SK-N-SH treated with all-trans-retinoic acid at 6 μM for 48 hours (cell line): ENCODE data around the gene CHIC2.

Experiments
- ATAC-seq: fragments of 200-7000 bp; cut with Tn5 transposase; 3 replicates; pipeline ENCODE4 v1.9.1; 2020; ENCODE audit warnings: mild to moderate bottlenecking, moderate library complexity
- ARNTL ChIP-seq: fragments of 450-650 bp; formaldehyde crosslinking; IDR thresholded peaks from 2 replicates; pipeline ENCODE4 v1.5.0; 2020; ENCODE audit warnings: low read depth, mild to moderate bottlenecking, moderate library complexity, borderline replicate concordance
- BACH2 ChIP-seq: fragments of 250-450 bp; sonication (Bioruptor Pico); IDR thresholded peaks from 2 replicates; pipeline ENCODE4 v1.9.0; 2021; ENCODE audit warnings: mild to moderate bottlenecking, borderline replicate concordance
- CSDC2 ChIP-seq: fragments of 250-450 bp; sonication (Bioruptor Pico); IDR thresholded peaks from 2 replicates; pipeline ENCODE4 v1.5.0; 2020; ENCODE audit warnings: mild to moderate bottlenecking, moderate library complexity
- CSRNP3 ChIP-seq: fragments of 250-450 bp; sonication (Bioruptor Pico); IDR thresholded peaks from 2 replicates; pipeline ENCODE4 v1.5.1; 2021; ENCODE audit warnings: mild to moderate bottlenecking, moderate library complexity
- ESRRG ChIP-seq: fragments of 250-450 bp; sonication (Bioruptor Pico); IDR thresholded peaks from 2 replicates; pipeline ENCODE4 v1.6.1; 2021; ENCODE audit warnings: mild to moderate bottlenecking
- GLIS3 ChIP-seq: fragments of 250-450 bp; sonication (Bioruptor Pico); IDR thresholded peaks from 2 replicates; pipeline ENCODE4 v1.5.0; 2020; ENCODE audit warnings: mild to moderate bottlenecking, moderate library complexity
- ISL1 ChIP-seq: fragments of 250-450 bp; sonication (Bioruptor Pico); IDR thresholded peaks from 2 replicates; pipeline ENCODE4 v2.1.2; 2022; ENCODE audit warnings: mild to moderate bottlenecking, moderate library complexity
- OSR1 ChIP-seq: fragments of 250-450 bp; sonication (Bioruptor Pico); IDR thresholded peaks from 2 replicates; pipeline ENCODE4 v1.8.0; 2022; ENCODE audit warnings: moderate library complexity, mild to moderate bottlenecking, inconsistent platforms
- POU6F1 ChIP-seq: fragments of 250-450 bp; sonication (Bioruptor Pico); IDR thresholded peaks from 2 replicates; pipeline ENCODE4 v1.8.0; 2021; ENCODE audit warnings: low read depth, mild to moderate bottlenecking, moderate library complexity, borderline replicate concordance
- PPARA ChIP-seq: fragments of 250-450 bp; sonication (Bioruptor Pico); IDR thresholded peaks from 2 replicates; pipeline ENCODE4 v1.5.0; 2020; ENCODE audit warnings: mild to moderate bottlenecking, borderline replicate concordance
- RARB ChIP-seq: fragments of 250-450 bp; sonication (Bioruptor Pico); IDR thresholded peaks from 2 replicates; pipeline ENCODE4 v1.8.0; 2021; ENCODE audit warnings: mild to moderate bottlenecking, moderate library complexity
- SNAI2 ChIP-seq: fragments of 250-450 bp; sonication (Bioruptor Pico); IDR thresholded peaks from 2 replicates; pipeline ENCODE4 v1.5.0; 2020; ENCODE audit warnings: mild to moderate bottlenecking, moderate library complexity
- TOX ChIP-seq: fragments of 250-450 bp; sonication (Bioruptor Pico); IDR thresholded peaks from 2 replicates; pipeline ENCODE4 v1.8.0; 2021; ENCODE audit warnings: mild to moderate bottlenecking, moderate library complexity, borderline replicate concordance
- ZC3H10 ChIP-seq: fragments of 250-450 bp; sonication (Bioruptor Pico); IDR thresholded peaks from 2 replicates; pipeline ENCODE4 v1.5.1; 2021; ENCODE audit warnings: mild to moderate bottlenecking, moderate library complexity
- ZFP3 ChIP-seq: fragments of 250-450 bp; sonication (Bioruptor Pico); IDR thresholded peaks from 2 replicates; pipeline ENCODE4 v1.5.0; 2020; ENCODE audit warnings: mild to moderate bottlenecking, moderate library complexity
- ZNF565 ChIP-seq: fragments of 450-650 bp; formaldehyde crosslinking; conservative IDR thresholded peaks from 2 replicates; pipeline ENCODE4 v1.5.0; 2020; ENCODE audit warnings: low read depth, mild to moderate bottlenecking, moderate library complexity
- ZNF70 ChIP-seq: fragments of 450-650 bp; formaldehyde crosslinking; IDR thresholded peaks from 2 replicates; pipeline ENCODE4 v1.5.0; 2020; ENCODE audit warnings: mild to moderate bottlenecking, moderate library complexity
- ZNF8 ChIP-seq: fragments of 450-650 bp; formaldehyde crosslinking; IDR thresholded peaks from 2 replicates; pipeline ENCODE4 v1.5.0; 2020; ENCODE audit warnings: mild to moderate bottlenecking, moderate library complexity
- TF ChIP-seq, protein P1 (sequence below): fragments of 250-450 bp; sonication (Bioruptor Pico); IDR thresholded peaks from 2 replicates; pipeline ENCODE4 v1.8.0; 2020; ENCODE audit warnings: mild to moderate bottlenecking, moderate library complexity, borderline replicate concordance
- TF ChIP-seq, protein P2 (sequence below): fragments of 250-450 bp; sonication (Bioruptor Pico); IDR thresholded peaks from 2 replicates; pipeline ENCODE4 v1.5.1; 2020; ENCODE audit warnings: low read depth, mild to moderate bottlenecking, moderate library complexity
- TF ChIP-seq, protein P3 (sequence below): fragments of 250-450 bp; sonication (Bioruptor Pico); IDR thresholded peaks from 2 replicates; pipeline ENCODE4 v1.5.0; 2020; ENCODE audit warnings: mild to moderate bottlenecking, moderate library complexity

CHIC2 gene

DNA sequence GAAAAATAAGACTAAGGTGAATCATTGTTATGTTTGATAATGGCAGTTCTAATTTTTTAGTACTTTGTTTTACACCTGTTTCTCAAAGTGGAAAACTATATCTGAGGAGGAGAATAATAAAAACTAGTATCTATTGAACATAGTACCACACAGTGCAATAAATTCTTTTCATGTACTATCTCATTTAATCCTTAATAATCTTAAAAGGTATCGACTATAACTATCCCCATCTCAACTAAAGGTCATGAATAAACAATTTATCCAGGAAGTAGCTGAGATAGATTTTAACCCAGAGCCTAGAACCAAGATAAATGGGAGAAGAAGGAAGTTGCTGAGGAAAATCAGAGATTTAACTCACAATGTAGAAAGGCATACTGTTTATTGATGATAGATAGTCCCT is 2.5 kb downstream of the CHIC2 start:
- TF ChIP-seq ZFP3 (no peak), SNAI2 (CRISPR knock-in tag) (no peak), ZNF70 (CRISPR knock-in tag) (no peak), OSR1 (CRISPR knock-in tag) (no peak), ARNTL (CRISPR knock-in tag) (no peak), RARB (no peak), ZNF8 (CRISPR knock-in tag) (no peak), PPARA (no peak), ZC3H10 (CRISPR knock-in tag) (no peak), CSRNP3 (CRISPR knock-in tag) (no peak), CSDC2 (CRISPR knock-in tag) (no peak)
- TF ChIP-seq, protein P1, sequence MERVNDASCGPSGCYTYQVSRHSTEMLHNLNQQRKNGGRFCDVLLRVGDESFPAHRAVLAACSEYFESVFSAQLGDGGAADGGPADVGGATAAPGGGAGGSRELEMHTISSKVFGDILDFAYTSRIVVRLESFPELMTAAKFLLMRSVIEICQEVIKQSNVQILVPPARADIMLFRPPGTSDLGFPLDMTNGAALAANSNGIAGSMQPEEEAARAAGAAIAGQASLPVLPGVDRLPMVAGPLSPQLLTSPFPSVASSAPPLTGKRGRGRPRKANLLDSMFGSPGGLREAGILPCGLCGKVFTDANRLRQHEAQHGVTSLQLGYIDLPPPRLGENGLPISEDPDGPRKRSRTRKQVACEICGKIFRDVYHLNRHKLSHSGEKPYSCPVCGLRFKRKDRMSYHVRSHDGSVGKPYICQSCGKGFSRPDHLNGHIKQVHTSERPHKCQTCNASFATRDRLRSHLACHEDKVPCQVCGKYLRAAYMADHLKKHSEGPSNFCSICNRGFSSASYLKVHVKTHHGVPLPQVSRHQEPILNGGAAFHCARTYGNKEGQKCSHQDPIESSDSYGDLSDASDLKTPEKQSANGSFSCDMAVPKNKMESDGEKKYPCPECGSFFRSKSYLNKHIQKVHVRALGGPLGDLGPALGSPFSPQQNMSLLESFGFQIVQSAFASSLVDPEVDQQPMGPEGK: no peak
- TF ChIP-seq, protein P2, sequence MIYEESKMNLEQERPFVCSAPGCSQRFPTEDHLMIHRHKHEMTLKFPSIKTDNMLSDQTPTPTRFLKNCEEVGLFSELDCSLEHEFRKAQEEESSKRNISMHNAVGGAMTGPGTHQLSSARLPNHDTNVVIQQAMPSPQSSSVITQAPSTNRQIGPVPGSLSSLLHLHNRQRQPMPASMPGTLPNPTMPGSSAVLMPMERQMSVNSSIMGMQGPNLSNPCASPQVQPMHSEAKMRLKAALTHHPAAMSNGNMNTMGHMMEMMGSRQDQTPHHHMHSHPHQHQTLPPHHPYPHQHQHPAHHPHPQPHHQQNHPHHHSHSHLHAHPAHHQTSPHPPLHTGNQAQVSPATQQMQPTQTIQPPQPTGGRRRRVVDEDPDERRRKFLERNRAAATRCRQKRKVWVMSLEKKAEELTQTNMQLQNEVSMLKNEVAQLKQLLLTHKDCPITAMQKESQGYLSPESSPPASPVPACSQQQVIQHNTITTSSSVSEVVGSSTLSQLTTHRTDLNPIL (CRISPR knock-in tag): no peak
- no peak for ATAC-seq

DNA sequence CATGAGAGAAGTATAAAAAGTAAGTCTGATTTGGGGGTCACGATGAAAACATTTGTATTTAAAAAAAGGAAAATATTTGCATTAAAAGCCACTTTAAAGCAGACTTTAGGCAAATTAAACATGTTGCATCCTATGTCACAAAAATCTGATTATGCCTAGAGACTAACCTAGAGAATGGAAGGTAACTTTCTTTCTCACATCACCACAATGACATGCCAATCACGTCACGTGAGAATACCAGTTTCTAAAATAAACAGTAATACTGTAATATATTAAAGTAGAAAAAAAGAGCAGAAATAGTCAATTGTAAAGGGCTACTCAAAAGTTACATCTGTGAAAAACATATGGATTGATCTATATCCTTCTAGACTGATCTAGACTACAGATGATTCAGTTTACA is 3.3 kb downstream of the CHIC2 start:
- no peak for TF ChIP-seq BACH2 (CRISPR knock-in tag)
- no peak for ATAC-seq

DNA sequence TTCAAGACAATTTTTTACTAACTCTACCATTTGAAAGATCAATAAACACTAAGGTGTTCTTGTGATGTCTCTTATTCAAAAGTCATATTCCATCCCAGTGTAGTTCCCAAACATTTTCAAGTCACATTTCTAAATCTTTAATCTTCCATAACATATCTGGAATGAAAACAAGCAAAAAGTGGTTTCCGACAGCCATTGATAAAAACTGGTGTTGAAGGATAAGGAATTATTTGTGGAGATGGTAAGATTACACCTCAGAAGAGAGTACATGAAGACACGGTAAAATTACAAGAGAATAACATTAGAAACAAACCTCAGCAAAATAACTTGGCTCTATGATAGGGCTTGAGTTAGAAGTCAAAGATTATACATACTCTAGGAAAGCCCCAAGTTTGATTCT is 4.3 kb downstream of the CHIC2 start:
- no peak for ATAC-seq
- no peak for TF ChIP-seq TOX (CRISPR knock-in tag)
- TF ChIP-seq CSRNP3 (CRISPR knock-in tag): no peak
- no peak for TF ChIP-seq OSR1 (CRISPR knock-in tag)
- TF ChIP-seq, protein P2 (CRISPR knock-in tag): no peak
- TF ChIP-seq POU6F1: no peak
- TF ChIP-seq, protein P3, sequence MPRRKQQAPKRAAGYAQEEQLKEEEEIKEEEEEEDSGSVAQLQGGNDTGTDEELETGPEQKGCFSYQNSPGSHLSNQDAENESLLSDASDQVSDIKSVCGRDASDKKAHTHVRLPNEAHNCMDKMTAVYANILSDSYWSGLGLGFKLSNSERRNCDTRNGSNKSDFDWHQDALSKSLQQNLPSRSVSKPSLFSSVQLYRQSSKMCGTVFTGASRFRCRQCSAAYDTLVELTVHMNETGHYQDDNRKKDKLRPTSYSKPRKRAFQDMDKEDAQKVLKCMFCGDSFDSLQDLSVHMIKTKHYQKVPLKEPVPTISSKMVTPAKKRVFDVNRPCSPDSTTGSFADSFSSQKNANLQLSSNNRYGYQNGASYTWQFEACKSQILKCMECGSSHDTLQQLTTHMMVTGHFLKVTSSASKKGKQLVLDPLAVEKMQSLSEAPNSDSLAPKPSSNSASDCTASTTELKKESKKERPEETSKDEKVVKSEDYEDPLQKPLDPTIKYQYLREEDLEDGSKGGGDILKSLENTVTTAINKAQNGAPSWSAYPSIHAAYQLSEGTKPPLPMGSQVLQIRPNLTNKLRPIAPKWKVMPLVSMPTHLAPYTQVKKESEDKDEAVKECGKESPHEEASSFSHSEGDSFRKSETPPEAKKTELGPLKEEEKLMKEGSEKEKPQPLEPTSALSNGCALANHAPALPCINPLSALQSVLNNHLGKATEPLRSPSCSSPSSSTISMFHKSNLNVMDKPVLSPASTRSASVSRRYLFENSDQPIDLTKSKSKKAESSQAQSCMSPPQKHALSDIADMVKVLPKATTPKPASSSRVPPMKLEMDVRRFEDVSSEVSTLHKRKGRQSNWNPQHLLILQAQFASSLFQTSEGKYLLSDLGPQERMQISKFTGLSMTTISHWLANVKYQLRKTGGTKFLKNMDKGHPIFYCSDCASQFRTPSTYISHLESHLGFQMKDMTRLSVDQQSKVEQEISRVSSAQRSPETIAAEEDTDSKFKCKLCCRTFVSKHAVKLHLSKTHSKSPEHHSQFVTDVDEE (CRISPR knock-in tag): no peak
- TF ChIP-seq, protein P1: no peak
- TF ChIP-seq ISL1 (CRISPR knock-in tag): no peak
- no peak for TF ChIP-seq ZNF565 (CRISPR knock-in tag)
- no peak for TF ChIP-seq CSDC2 (CRISPR knock-in tag)
- no peak for TF ChIP-seq BACH2 (CRISPR knock-in tag)
- no peak for TF ChIP-seq GLIS3 (CRISPR knock-in tag)
- TF ChIP-seq RARB: no peak
- no peak for TF ChIP-seq SNAI2 (CRISPR knock-in tag)
- TF ChIP-seq ESRRG: no peak
